GM23248 (cell line): ENCODE measurements around the gene CHPT1.

Experiments
- EZH2 ChIP-seq: fragments of 200-600 bp; sonication (generic); IDR thresholded peaks from 2 replicates; pipeline ENCODE4 v1.6.1; 2018; ENCODE audit warnings: antibody characterized with exemption, mild to moderate bottlenecking; ENCODE audit not compliant: insufficient read depth, poor library complexity, severe bottlenecking
- EZH2phosphoT487 ChIP-seq: fragments of 200-600 bp; sonication (generic); IDR thresholded peaks from 2 replicates; pipeline ENCODE4 v1.6.1; 2018; ENCODE audit warnings: antibody characterized with exemption, moderate library complexity, mild to moderate bottlenecking, low read depth; ENCODE audit not compliant: insufficient read depth

- no peak for TF ChIP-seq EZH2
- no peak for TF ChIP-seq EZH2phosphoT487
Measured at GRCh38 chr12:101685092-101685491, 12.3 kb upstream of the CHPT1 start.
